GM20000 (cell line): Measurements from ENCODE around the gene RAET1E.
"Not testable (repeated sequence)": the region's sequence is repeated elsewhere in the genome, so short reads cannot be mapped to it uniquely, and the experiment has no call there.

Experiments used
- DNase-seq: peaks from one replicate; pipeline ENCODE4 v3.0.0; 2012; ENCODE audit warnings: low spot score
- TF ChIP-seq, protein P1 (sequence below): IDR thresholded peaks from 2 replicates; pipeline ENCODE4 v1.5.1; 2012; ENCODE audit warnings: mild to moderate bottlenecking, control low read depth; ENCODE audit errors: extremely low read depth, missing control alignments

The RAET1E gene

DNA sequence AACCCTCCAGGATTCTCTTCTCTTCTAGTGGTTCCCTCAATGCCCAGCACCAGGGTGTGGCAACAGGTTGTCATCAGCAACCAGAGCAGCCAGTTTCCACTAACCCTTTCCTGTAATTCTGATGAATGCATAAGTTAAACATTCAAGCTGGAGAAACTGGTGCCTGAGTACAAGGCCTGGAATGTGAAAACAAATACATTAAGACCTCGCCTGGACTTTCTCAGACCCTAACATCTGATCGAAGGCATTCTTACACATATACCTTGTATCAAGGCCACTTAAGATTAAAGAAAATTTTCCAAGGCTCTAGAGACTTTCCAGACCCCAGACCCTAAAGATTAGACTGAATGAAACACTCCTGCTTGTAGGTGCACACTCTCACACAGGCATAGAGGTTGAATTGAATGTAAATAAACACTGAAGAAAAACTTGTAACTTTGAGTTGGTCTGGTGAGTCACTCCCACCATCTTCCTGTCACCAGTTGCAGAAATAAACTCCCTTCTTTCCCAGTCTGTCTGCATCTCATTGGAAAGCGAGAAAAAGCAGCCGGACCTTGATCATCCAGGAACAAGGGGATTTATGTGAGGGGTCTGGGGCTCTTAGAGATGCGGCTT, 42.8 kb downstream of the RAET1E start:
- TF ChIP-seq, protein P1, sequence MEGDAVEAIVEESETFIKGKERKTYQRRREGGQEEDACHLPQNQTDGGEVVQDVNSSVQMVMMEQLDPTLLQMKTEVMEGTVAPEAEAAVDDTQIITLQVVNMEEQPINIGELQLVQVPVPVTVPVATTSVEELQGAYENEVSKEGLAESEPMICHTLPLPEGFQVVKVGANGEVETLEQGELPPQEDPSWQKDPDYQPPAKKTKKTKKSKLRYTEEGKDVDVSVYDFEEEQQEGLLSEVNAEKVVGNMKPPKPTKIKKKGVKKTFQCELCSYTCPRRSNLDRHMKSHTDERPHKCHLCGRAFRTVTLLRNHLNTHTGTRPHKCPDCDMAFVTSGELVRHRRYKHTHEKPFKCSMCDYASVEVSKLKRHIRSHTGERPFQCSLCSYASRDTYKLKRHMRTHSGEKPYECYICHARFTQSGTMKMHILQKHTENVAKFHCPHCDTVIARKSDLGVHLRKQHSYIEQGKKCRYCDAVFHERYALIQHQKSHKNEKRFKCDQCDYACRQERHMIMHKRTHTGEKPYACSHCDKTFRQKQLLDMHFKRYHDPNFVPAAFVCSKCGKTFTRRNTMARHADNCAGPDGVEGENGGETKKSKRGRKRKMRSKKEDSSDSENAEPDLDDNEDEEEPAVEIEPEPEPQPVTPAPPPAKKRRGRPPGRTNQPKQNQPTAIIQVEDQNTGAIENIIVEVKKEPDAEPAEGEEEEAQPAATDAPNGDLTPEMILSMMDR = no peak
- no peak for DNase-seq

DNA sequence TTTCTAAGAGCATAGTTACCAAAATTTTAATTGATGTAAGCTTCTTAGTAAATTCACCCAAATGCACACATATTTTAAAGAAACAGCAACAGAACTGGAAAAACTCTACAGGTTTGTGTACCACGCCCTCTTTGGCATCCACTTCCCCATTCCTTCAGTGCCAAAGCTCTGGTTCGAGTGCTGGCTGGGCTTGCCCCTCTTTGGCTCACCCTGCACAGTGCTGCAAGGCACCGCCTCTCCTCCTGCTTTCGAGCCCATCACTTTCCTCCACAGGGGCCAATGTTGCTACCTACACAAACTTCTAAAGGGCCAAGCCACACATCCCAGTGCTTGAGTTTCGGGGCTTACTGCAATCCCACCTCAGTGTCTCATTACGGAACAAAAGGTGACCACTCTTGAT, 43.4 kb downstream of the RAET1E start:
- no peak for DNase-seq

DNA sequence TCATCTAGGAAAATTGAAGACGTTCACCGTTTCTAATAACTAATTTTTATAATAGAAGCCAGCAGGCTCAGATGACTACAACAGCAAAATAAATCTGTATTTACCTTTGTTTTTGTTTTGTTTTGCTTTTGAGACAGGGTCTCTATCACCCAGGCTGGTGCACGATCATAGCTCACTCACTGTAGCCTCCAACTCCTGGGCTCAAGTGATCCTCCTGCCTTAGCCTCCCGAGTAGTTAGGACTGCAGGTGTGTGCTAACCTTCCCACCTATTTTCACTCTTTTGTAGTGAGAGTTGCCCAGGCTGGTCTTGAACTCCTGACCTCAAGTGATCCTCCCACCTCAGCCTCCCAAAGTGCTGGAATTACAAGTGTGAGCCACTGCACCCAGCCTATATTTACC, 43.9 kb downstream of the RAET1E start:
- not testable (repeated sequence) for DNase-seq

More for the DNA sequence above, 43.4 kb downstream of the RAET1E start:
- TF ChIP-seq, protein P1 = no peak

DNA sequence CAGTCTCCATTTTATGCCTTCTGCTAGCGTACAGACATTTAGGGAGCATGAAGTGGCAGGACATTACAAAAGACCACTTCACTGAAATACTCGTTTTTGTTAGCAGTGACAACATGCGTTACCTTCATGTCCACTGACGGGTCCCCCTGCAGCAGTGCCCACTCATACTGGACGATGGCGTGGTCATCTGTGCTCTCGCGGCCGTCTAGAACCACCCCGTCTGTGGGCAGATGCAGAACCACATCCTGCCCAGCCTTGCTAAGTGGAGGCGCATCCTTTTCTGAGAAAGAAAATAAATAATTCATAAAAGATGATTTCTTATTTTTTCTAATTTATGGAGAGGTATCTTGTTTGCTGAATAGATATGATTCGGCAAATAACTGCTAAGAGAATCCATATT, 45.0 kb downstream of the RAET1E start:
- TF ChIP-seq, protein P1 = no peak
- DNase-seq = no peak

DNA sequence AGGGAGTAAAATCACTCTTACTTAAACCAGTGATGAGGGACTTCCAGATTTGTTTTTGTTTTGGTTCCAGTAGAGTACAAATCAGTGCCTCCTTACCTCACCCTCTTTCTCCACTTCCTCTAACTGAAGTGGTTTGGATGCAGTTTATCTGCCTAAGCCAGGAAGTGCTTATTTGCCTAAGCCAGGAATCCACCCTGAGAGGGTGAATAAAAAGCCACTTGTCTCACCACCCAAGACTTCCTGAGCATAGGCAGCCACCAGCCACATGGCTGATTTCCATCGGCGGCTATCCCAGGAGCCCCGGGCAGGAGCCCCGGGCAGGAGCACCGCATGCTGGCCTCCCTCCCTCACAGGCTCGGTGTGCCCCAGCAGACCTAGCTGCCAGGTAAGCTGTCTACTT, 45.7 kb downstream of the RAET1E start:
- TF ChIP-seq, protein P1 = no peak
- DNase-seq = no peak

DNA sequence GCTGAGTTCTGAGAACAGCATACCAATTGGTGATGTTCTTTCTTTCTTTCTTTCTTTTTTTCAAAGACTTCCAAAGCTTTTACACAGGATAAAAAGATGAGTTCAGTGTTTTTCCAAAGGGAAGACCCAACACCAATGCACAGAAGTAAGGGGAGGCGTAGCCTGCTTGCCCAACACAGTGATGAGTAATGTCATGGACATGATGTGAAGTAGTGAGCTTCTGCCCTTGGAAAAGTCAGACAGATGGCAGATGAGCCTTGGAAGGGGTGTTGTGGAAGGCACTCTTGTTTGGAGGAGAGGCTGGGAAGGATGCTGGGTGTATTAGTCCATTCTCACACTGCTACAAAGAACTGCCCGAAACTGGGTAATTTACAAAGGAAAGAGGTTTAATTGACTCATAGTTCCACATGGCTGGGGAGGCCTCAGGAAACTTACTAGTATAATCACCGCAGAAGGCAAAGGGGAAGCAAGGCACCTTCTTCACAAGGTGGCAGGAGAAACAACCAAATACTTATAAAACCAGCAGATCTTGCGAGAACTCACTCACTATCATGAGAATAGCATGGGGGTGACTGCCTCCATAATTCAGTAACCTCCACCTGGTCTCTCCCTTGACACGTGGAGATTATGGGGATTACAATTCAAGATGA, 46.3 kb downstream of the RAET1E start:
- no peak for DNase-seq
- TF ChIP-seq, protein P1 = no peak

DNA sequence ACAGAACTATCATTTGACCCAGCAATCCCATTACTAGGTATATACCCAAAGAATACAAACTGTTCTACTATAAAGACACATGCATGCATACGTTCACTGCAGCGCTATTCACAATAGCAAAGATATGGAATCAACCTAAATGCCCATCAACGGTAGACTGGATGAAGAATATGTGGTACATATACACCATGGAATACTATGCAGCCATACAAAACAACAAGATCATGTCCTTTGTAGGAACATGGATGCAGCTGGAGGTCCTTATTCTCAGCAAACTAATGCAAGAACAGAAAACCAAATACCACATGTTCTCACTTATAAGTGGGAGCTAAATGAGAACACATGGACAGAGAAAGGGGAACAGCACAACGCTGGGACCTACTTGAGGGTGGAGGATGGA, 49.6 kb downstream of the RAET1E start:
- not testable (repeated sequence) for DNase-seq
